ENCODE measurements around the gene PLCB4.

PLCB4 gene

DNA sequence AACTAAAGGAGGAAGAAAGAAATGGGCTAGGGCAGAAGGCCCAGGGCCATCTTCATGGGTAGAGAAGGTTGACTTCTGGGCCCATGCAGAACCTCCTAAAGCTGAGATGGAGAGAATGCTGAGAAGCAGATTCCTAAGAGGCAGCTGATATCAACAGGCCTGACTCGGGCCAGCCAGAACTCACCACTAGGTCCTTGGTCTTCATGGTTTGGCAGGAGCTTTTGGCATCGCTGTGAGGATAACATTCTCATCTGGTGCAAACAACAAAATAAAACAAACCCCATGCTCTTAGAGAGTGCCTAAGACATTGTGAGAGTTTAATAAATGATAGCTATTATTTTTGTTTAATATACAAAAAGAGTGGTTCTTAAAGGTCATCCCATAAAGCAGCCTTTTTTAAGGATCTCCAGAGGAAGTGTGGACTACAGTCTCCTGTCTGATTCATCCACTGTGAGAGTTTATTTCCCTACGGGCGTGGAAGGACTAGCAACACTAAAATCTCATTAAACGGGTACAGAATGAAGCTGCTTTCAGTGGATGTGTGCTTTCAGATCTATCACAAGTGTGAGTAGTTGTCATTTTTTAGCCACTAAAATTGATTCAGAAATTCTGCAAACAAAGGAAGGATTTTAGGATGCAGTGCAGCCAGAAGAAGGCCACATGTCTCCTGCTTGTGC, 160.0 kb downstream of the PLCB4 start:
- no peak overlapping the region for H3K27ac ChIP-seq (ENCODE audit: extremely low read depth, low read depth, low read length)
- no peak overlapping the region for H3K4me3 ChIP-seq (ENCODE audit: low read depth, low read length)
- H3K9me3 ChIP-seq (ENCODE audit: control insufficient read depth, insufficient read depth, low read depth, low read length) = no peaks in the 10 kb centered on the region
- POLR2A ChIA-PET = no interaction called here
- H3K4me1 ChIP-seq (ENCODE audit: control insufficient read depth, insufficient read depth, low read length) = no peaks in the 10 kb centered on the region
- CTCF ChIA-PET = no interaction called here
- H3K36me3 ChIP-seq (ENCODE audit: control insufficient read depth in 2 of 2, insufficient read depth in 1 of 2, low read length in 2 of 2) = no peaks in the 10 kb centered on the region
- TF ChIP-seq ZNF169 (tag by site-specific recombination; IDR thresholded peaks at IDR 0.05) (no peak), SCRT1 (tag by site-specific recombination; IDR thresholded peaks at IDR 0.05; ENCODE audit: borderline replicate concordance) (no peak), YY2 (tag by site-specific recombination; IDR thresholded peaks at IDR 0.05) (no peak), ZNF214 (tag by site-specific recombination; IDR thresholded peaks at IDR 0.05; ENCODE audit: borderline replicate concordance) (no peak), ZNF514 (tag by site-specific recombination; IDR thresholded peaks at IDR 0.05) (no peak), GLIS2 (tag by site-specific recombination; IDR thresholded peaks at IDR 0.05) (no peak), ZNF121 (tag by site-specific recombination; IDR thresholded peaks at IDR 0.05) (no peak), ZNF140 (tag by site-specific recombination; IDR thresholded peaks at IDR 0.05) (no peak), ZNF510 (tag by site-specific recombination; IDR thresholded peaks at IDR 0.05; ENCODE audit: insufficient replicate concordance) (no peak), HOXD13 (CRISPR knock-in tag; IDR thresholded peaks at IDR 0.05; ENCODE audit: borderline replicate concordance) (no peak), ZFP41 (tag by site-specific recombination; IDR thresholded peaks at IDR 0.05; ENCODE audit: borderline replicate concordance) (no peak), ZNF211 (tag by site-specific recombination; IDR thresholded peaks at IDR 0.05; ENCODE audit: low read depth) (no peak)

GRCh38 chr20:9230406-9230805, 161.5 kb downstream of the PLCB4 start:
- H3K27ac ChIP-seq (ENCODE audit: extremely low read depth, low read depth, low read length) = no peak overlapping the region
- H3K4me3 ChIP-seq (ENCODE audit: low read depth, low read length) = no peak overlapping the region
- H3K4me1 ChIP-seq (ENCODE audit: control insufficient read depth, insufficient read depth, low read length) = no peaks in the 10 kb centered on the region
- H3K36me3 ChIP-seq (ENCODE audit: control insufficient read depth in 2 of 2, insufficient read depth in 1 of 2, low read length in 2 of 2) = no peaks in the 10 kb centered on the region
- ChIA-PET CTCF (no interaction called here), POLR2A (no interaction called here)
- TF ChIP-seq GLIS1 (tag by site-specific recombination; IDR thresholded peaks at IDR 0.05) (no peak), ZNF548 (tag by site-specific recombination; IDR thresholded peaks at IDR 0.05) (no peak), ZNF624 (tag by site-specific recombination; IDR thresholded peaks at IDR 0.05) (no peak), ZNF580 (tag by site-specific recombination; IDR thresholded peaks at IDR 0.05) (no peak), REST (tag by site-specific recombination; IDR thresholded peaks at IDR 0.05) (no peak), ZNF174 (tag by site-specific recombination; IDR thresholded peaks at IDR 0.05) (no peak), ZNF354C (tag by site-specific recombination; IDR thresholded peaks at IDR 0.05; ENCODE audit: borderline replicate concordance, low read depth) (no peak), ZNF830 (tag by site-specific recombination; IDR thresholded peaks at IDR 0.05; ENCODE audit: low read depth) (no peak), SP3 (tag by site-specific recombination; IDR thresholded peaks at IDR 0.05) (no peak), IKZF3 (tag by site-specific recombination; IDR thresholded peaks at IDR 0.05) (no peak)
- no peaks in the 10 kb centered on the region for H3K9me3 ChIP-seq (ENCODE audit: control insufficient read depth, insufficient read depth, low read depth, low read length)

Measured in HEK293 (cell line).